Stimulated activated CD4-positive, alpha-beta T cell treated with anti-CD3 and anti-CD28 coated beads, Interleukin-4, amount 100 ng/mL, for 1 hour (primary cell): ENCODE results near the gene CIC.

Experiments
- DNase-seq: peaks from one replicate; pipeline ENCODE4 v3.0.0-alpha.2; 2020

CIC gene

GRCh38 chr19:42244347-42245220 lies 24.5 kb upstream of the CIC start:
- peak; percentile 91 for DNase-seq

GRCh38 chr19:42245231-42245630 lies 23.8 kb upstream of the CIC start:
- DNase-seq = no peak

GRCh38 chr19:42246143-42246921 lies 22.7 kb upstream of the CIC start:
- DNase-seq = no peak

DNA sequence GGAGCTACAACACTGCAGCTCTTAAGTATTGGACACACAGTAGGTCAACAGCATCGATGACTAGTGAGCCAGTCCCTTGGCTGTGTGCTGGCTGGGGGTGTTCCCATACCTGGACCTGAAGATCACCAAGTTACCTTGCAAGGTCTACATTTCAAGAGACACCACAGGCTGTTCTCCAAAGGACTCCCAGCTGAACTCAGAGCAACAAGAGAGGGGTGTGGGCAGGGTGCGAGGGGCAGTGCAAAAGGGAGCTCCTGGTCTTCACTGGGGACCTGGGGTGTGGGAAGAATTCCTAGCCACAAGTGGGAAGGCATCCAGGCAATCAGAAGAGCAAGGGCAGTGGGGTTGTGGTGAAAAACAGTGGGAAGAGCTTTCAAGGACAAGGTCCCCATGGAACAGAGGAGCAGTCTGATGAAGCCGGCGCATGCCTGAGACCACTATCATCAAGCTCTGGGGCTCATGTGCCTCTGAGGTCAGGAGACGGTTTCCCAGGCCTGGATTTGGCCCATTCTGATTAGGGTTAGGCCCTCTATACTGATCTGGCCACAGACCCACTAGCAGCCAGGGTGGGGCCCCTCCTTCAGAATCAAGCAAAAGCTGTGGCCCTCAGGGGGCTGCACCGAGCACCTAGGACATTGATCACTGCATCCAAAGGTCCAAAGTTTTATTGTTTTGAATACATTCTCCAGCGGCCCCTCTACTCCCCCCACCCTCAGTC lies 22.0 kb upstream of the CIC start:
- DNase-seq = no peak

GRCh38 chr19:42247640-42248199 lies 21.3 kb upstream of the CIC start:
- DNase-seq = no peak

DNA sequence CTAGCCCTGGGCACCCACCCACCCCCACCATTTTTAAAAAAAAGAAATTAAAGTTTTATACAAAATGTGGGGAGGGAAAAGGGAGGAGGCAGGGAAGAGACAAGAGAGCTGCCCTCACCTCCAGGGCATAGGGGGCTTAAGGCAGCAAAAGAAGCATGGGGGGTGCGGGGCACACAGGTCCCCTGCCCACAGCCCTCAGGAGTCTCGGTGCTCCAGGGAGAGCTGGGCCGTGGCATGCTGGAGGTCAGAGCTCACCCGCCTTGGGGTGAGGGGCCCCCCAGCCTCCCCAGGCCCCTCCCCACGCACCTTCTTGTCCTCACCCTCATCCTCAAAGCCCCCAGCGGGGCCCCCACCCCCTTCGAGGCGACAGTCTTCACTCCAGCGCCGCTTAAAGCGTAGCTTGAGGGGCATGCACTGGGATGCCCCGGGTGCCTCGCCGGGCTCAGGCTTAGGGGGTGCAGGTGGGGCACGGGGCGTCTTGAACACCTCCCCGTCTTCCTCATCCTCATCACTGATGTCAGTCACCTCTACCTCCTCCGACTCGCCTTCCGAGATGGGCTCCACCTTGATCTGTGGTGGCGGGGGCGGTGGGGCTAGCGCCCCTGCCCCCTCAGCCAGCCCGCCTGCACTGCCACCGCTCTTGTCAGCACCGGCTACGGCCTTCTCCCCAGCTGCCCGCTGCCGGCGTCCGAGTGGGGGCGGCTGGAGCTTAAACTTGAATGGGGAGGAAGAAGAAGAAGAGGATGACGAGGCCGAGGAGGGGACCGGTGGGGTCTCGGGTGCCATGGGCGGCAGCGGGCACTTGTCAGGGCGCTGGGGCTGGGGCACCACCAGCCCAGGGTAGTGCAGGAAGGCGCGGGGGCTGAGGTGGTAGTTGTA lies 20.5 kb upstream of the CIC start:
- no peak for DNase-seq

DNA sequence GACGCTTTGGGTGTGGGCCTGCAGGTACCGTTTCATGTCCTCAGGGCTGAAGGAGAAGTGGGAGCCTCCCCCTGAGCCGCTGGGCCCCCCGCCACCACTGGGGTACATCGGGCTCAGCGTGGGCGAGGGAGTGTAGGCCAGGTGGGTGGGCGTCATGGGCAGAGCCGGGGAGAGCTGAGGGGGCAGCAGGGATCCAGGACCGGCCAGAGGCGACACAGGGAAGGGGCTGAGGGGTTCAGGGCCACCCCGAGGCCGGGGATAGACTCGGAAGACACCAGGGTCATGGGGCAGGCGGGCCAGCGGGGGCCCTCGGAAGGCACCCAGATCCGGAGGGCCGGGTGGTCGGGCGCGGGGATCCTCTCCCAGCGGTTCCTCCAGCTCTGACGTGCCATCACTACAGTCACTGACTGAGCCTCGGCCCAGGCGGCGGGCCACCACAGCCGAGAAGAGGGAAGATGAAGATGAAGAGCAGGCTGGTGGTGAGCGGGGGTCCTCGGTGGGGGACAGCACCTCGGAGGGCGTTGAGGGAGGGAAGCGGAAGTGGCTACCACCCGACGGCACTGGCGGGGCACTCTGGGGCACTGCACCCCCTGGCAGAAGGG lies 19.8 kb upstream of the CIC start:
- no peak for DNase-seq

DNA sequence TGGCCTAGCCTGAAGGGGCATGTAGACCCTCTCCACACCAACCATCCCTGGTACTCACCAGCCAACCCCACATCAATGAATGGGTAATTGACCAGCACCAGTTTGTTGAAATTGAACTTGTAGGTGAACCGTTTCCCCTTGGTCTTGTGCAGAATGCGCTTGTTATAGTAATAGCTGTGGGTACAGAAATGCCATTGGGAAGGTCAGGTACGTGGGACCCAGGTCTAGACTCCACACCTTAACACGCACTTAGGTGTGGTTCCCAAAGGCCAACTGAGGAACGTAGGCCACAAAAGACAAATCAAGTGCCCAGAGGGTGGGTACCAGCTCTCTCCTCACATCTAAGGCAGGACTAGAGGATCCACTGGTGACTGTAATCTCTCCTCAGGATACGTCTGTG lies 19.3 kb upstream of the CIC start:
- DNase-seq = no peak

DNA sequence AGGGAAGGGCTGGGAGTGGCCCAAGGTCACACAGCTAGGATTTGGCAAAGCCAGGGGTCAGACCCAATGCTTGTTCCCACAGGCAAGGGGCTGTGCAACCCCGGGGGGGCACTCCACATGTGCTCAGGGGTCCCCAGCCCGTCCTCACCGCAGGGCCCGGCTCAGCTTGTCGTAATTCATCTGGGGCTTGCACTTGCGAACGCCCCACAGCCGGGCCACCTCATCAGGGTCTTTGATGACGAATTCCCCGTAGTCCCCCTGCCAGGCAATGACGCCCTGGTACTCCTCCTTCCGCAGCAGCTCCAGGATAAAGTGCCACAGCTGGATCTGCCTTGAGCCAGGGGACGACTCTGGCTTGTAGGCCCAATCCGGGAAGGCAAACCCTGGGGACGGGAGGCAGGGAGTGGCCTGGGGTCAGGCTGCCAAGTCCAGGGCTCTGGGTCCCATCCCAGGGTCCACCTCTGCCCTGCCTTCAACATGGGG lies 18.8 kb upstream of the CIC start:
- no peak for DNase-seq

GRCh38 chr19:42250666-42251531 lies 18.2 kb upstream of the CIC start:
- no peak for DNase-seq

GRCh38 chr19:42251572-42252358 lies 17.3 kb upstream of the CIC start:
- no peak for DNase-seq

GRCh38 chr19:42252365-42253244 lies 16.4 kb upstream of the CIC start:
- no peak for DNase-seq

DNA sequence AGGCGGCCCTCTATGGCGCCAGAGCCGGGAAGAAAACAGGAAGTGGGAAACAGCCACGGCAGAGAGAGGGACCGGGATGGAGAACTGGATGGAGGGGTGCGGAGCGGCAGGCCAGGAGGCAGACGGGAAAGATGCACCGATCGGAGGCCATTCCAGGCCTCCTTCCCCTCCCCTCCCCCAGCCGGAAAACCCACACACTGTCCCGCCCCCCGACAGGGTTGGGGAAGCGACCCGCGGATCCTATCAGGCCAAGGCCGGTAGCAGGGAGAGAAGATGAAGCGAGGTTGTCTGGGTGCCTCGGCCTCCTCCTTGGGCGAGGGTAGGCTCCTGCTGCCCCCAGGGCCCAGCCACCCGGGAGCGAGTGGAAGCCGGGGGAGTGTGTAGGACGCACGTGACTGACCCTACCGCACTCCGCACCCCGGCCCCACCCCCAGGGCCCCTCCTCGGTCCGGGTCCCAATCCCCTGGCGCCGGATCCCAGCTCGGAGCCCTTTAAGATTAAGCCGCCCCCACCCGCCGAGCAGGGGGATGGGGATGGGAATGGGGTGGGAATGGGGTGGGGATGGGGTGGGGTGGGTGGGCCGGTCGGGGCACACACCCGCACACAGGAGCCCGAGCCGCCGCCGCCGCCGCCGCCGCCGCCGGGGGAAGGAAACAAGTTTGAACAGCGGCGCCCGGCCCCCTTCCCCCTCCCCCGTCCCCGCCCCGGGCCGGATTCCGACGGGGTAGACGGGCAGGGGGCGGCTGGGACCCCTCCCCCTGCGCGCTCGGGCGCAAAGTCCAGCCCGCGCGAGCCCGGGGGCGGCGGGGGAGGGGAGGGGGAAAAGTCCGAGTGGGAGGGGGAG lies 15.6 kb upstream of the CIC start:
- peak; percentile 72 for DNase-seq

DNA sequence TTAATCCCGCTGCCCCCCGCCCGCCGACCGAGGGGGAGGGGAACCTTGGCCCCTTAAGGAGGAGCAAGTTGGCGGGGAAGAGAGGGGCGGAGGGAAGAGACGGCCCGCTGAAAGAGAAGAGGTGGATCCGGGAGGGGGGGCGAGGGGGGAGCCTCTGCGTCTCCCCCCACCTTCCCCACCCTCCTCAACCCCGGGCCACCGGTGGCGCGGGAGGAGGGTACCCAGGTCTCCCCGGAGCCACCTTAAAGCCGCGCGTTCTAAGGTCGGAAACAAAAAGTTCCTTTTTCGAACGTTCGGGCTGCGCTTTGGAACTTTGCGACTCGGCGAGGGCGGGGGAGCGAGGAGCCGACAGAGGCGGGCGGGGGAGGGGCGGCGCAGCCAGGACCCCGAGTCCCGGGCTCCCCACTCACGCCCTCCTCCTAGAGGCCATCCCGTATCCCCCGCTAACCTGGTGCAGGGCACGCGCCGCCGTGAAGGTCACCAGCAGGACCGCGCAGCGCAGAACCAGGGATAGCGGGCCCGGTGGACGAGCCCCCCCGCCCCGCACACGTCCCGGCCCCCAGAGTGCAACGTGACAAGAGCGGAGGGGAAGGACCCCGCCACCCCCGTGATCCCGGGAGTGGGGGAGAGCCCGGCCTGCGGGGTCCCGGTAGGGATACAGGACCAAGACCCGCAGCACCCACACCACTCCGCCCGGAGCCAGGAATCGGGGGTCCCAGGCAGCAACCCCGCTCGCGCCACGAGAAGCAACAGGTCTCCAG lies 14.8 kb upstream of the CIC start:
- DNase-seq = peak; percentile 84

- DNase-seq = peak; percentile 94
These were observed 13.9 kb upstream of the CIC start, which contains the start of gene ERF for GRCh38 chr19:42254850-42255765. Gene ERF, minus strand, starts transcription at chr19:42255128. Its CDS starts 129 bp downstream, at chr19:42254999.
